ENCODE data around the gene RGL1. TPM values are rescaled to one million over a fixed set of nuclear protein-coding genes. Genes with fewer than 3 reads are reported as not detected.

RGL1 gene
- total and polyA plus RNA-seq, 2 donors (not counting 3 experiments of a cell fraction or from before 2014, with no cell fraction given), result 19.8 to 35.3 TPM

- dilution Hi-C loops (cut with MboI; ENCODE audit: extremely low pct_ligation_motif_present, low sequenced_read_pairs), result no loop called here
- no TSS peak for BruUV-seq (replicated peaks)
- no peak overlapping the region for H3K4me2 ChIP-seq (ENCODE audit: insufficient read depth, low read length)
- H3K36me3 ChIP-seq (ENCODE audit: control insufficient read depth in 2 of 2, extremely low read depth in 1 of 2, insufficient read depth in 2 of 2, low read length in 2 of 2), result peaks cover 10 to 26% of the 10 kb centered on the region in 2 experiments
- no peaks in the 10 kb centered on the region for H3K9me3 ChIP-seq (replicated peaks; ENCODE audit: control insufficient read depth, insufficient read depth, low read length)
- no peak overlapping the region for H3K9ac ChIP-seq (replicated peaks; ENCODE audit: extremely low read depth, insufficient read depth, low read length)
- FAIRE-seq (no peak), DNase-seq (ENCODE audit: low read depth, low spot score) (no peak)
- H4K20me1 ChIP-seq (replicated peaks; ENCODE audit: control insufficient read depth, extremely low read depth, insufficient read depth, low read length), result no peaks in the 10 kb centered on the region
- ChIA-PET CTCF (no interaction called here), POLR2A (no interaction called here)
- no peaks in the 10 kb centered on the region for H3K9me1 ChIP-seq (replicated peaks; ENCODE audit: control insufficient read depth, extremely low read depth, insufficient read depth, low read length)
- H2AFZ ChIP-seq (ENCODE audit: low read depth, low read length), result no peak overlapping the region
- no peak overlapping the region for H3K27ac ChIP-seq (ENCODE audit: insufficient read depth, low read depth, low read length)
- no peaks in the 10 kb centered on the region for H3K79me2 ChIP-seq (ENCODE audit: control insufficient read depth, insufficient read depth, low read length)
- no peak overlapping the region for H3K4me3 ChIP-seq (replicated peaks in 1 of 3; ENCODE audit: insufficient read depth in 1 of 3, low read depth in 1 of 3, low read length in 3 of 3)
- no peaks in the 10 kb centered on the region for H3K4me1 ChIP-seq (ENCODE audit: control insufficient read depth, extremely low read depth, insufficient read depth, low read length)
- H3K27me3 ChIP-seq (ENCODE audit: control insufficient read depth in 2 of 2, insufficient read depth in 2 of 2, low read length in 2 of 2), result no peaks in the 10 kb centered on the region
- TF ChIP-seq POLR2AphosphoS5 (IDR thresholded peaks at IDR 0.05; ENCODE audit: insufficient read depth, low read depth, low read length), result no peak
- TF ChIP-seq CTCF (IDR thresholded peaks at IDR 0.05; ENCODE audit: extremely low read depth in 1 of 2, insufficient read depth in 1 of 2, low read depth in 1 of 2, low read length in 2 of 2), result no peak
- intact Hi-C loops (cut with micrococcal nuclease), result no loop called here
Observed at GRCh38 chr1:183925947-183926346, 121.0 kb downstream of the RGL1 start.

GRCh38 chr1:183926983-183927382 is 122.1 kb downstream of the RGL1 start:
- Histone ChIP-seq H3K4me2 (ENCODE audit: insufficient read depth, low read length) (no peak overlapping the region), H3K9me3 (replicated peaks; ENCODE audit: control insufficient read depth, insufficient read depth, low read length) (no peaks in the 10 kb centered on the region), H3K79me2 (ENCODE audit: control insufficient read depth, insufficient read depth, low read length) (no peaks in the 10 kb centered on the region), H3K9ac (replicated peaks; ENCODE audit: extremely low read depth, insufficient read depth, low read length) (no peak overlapping the region), H3K4me3 (replicated peaks in 1 of 3; ENCODE audit: insufficient read depth in 1 of 3, low read depth in 1 of 3, low read length in 3 of 3) (no peak overlapping the region), H4K20me1 (replicated peaks; ENCODE audit: control insufficient read depth, extremely low read depth, insufficient read depth, low read length) (no peaks in the 10 kb centered on the region), H2AFZ (ENCODE audit: low read depth, low read length) (no peak overlapping the region), H3K36me3 (ENCODE audit: control insufficient read depth in 2 of 2, extremely low read depth in 1 of 2, insufficient read depth in 2 of 2, low read length in 2 of 2) (peaks cover 8 to 25% of the 10 kb centered on the region in 2 experiments), H3K27ac (ENCODE audit: insufficient read depth, low read depth, low read length) (no peak overlapping the region), H3K9me1 (replicated peaks; ENCODE audit: control insufficient read depth, extremely low read depth, insufficient read depth, low read length) (no peaks in the 10 kb centered on the region), H3K27me3 (ENCODE audit: control insufficient read depth in 2 of 2, insufficient read depth in 2 of 2, low read length in 2 of 2) (no peaks in the 10 kb centered on the region), H3K4me1 (ENCODE audit: control insufficient read depth, extremely low read depth, insufficient read depth, low read length) (no peaks in the 10 kb centered on the region)
- FAIRE-seq (peak; percentile 43), DNase-seq (ENCODE audit: low read depth, low spot score) (no peak)
- ChIA-PET CTCF (interaction anchor here (2.0 to 2.9 kb wide), 2 partner anchors 11 to 272 kb away, joined by 6 to 9 read pairs; no protein-coding TSS in a partner anchor), POLR2A (no interaction called here)
- no TSS peak for BruUV-seq (replicated peaks)
- TF ChIP-seq POLR2A (IDR thresholded peaks at IDR 0.05; ENCODE audit: low read depth, low read length) (no peak), FOS (IDR thresholded peaks at IDR 0.05; ENCODE audit: borderline replicate concordance, insufficient read depth, low read length) (no peak), MAX (IDR thresholded peaks at IDR 0.05; ENCODE audit: insufficient read depth, insufficient read length) (no peak), POLR2AphosphoS5 (IDR thresholded peaks at IDR 0.05; ENCODE audit: insufficient read depth, low read depth, low read length) (no peak), EZH2 (IDR thresholded peaks at IDR 0.05; ENCODE audit: borderline replicate concordance, low read depth, low read length, severe bottlenecking) (no peak), MYC (IDR thresholded peaks at IDR 0.05; ENCODE audit: low read depth, low read length) (no peak), GATA2 (IDR thresholded peaks at IDR 0.05; ENCODE audit: insufficient read depth, insufficient read length, low read depth, low read length) (no peak)
- dilution Hi-C loops (cut with MboI; ENCODE audit: extremely low pct_ligation_motif_present, low sequenced_read_pairs) (no loop called here), intact Hi-C loops (cut with micrococcal nuclease) (no loop called here)

All from endothelial cell of umbilical vein (primary cell).